Activated CD8-positive, alpha-beta T cell treated with anti-CD3 and anti-CD28 coated beads for 36 hours (primary cell): ENCODE results near the gene NARS2. TPM values are rescaled to one million over a fixed set of nuclear protein-coding genes. Genes with fewer than 3 reads are reported as not detected.

Source experiments
- ATAC-seq: fragments of 200-7000 bp; cut with Tn5 transposase; one replicate; pipeline ENCODE4 v1.10.0; 2021; ENCODE audit warnings: mild to moderate bottlenecking, moderate library complexity
- CTCF ChIA-PET: fragments of 350-600 bp; sonication (Branson Sonifier 250); formaldehyde crosslinking; loops from one replicate; lab custom pipeline; 2021; ENCODE audit warnings: antibody characterized with exemption; lab: Charles Lee
- POLR2A ChIA-PET: fragments of 350-600 bp; sonication (Branson Sonifier 250); formaldehyde crosslinking; loops from one replicate; lab custom pipeline; 2021; ENCODE audit warnings: antibody characterized with exemption; lab: Charles Lee
- DNase-seq: peaks from one replicate; pipeline ENCODE4 v3.0.0-alpha.2; 2020
- H3K27ac Mint-ChIP-seq: one replicate; pipeline ENCODE4 v1.8.0; 2021; ENCODE audit warnings: mild to moderate bottlenecking, mixed read lengths
- H3K27me3 Mint-ChIP-seq: one replicate; pipeline ENCODE4 v1.8.0; 2021; ENCODE audit warnings: mixed read lengths
- H3K36me3 Mint-ChIP-seq: one replicate; pipeline ENCODE4 v1.8.0; 2021; ENCODE audit warnings: low read depth, mixed read lengths
- H3K4me1 Mint-ChIP-seq: one replicate; pipeline ENCODE4 v1.8.0; 2021; ENCODE audit warnings: low read depth, mixed read lengths
- H3K4me3 Mint-ChIP-seq: one replicate; pipeline ENCODE4 v1.8.0; 2021; ENCODE audit warnings: mild to moderate bottlenecking, moderate library complexity, mixed read lengths
- H3K9me3 Mint-ChIP-seq: one replicate; pipeline ENCODE4 v1.8.0; 2021; ENCODE audit warnings: mixed read lengths
- intact Hi-C: fragments of 100-400 bp; cut with micrococcal nuclease; formaldehyde crosslinking; loops from one replicate; pipeline ENCODE4 v1.10.0; 2022
- total RNA-seq, 2 experiments: library from RNA; stranded (reverse); gene quantifications; one replicate each; pipeline ENCODE4 v1.2.3, GENCODE V29; 2021
- TF ChIP-seq, protein P1 (sequence below): fragments of 200-600 bp; IDR thresholded peaks from one replicate; pipeline ENCODE4 v1.8.0; 2022; ENCODE audit warnings: antibody characterized with exemption, mild to moderate bottlenecking

Gene NARS2
- total RNA-seq, 2 experiments from 2014 or later: 26.2 to 32.1 TPM

DNA sequence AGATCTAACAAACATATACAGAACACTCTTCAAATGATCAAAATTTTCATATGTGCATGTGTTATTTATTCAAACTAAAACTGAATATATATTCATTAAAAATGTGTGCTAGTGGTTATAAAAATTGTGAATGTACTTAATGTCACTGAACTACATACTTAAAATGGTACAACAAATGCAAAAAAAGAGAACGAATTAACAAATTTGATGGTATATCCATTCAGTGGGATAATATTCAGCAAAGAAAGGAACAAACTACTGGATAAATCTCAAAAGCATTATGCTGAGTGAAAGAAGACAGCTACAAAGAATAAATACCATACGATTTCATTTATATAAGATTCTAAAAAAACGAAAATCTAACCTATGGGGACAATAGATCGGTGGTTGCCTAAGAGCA lies 64.1 kb downstream of the NARS2 start:
- TF ChIP-seq, protein P1, sequence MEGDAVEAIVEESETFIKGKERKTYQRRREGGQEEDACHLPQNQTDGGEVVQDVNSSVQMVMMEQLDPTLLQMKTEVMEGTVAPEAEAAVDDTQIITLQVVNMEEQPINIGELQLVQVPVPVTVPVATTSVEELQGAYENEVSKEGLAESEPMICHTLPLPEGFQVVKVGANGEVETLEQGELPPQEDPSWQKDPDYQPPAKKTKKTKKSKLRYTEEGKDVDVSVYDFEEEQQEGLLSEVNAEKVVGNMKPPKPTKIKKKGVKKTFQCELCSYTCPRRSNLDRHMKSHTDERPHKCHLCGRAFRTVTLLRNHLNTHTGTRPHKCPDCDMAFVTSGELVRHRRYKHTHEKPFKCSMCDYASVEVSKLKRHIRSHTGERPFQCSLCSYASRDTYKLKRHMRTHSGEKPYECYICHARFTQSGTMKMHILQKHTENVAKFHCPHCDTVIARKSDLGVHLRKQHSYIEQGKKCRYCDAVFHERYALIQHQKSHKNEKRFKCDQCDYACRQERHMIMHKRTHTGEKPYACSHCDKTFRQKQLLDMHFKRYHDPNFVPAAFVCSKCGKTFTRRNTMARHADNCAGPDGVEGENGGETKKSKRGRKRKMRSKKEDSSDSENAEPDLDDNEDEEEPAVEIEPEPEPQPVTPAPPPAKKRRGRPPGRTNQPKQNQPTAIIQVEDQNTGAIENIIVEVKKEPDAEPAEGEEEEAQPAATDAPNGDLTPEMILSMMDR: no peak
- DNase-seq: no peak
- intact Hi-C loops: no loop called here
- no peak for ATAC-seq
- Mint-ChIP-seq H3K4me1 (peaks cover 9% of the 10 kb centered on the region), H3K27ac (no peak overlapping the region), H3K4me3 (no peak overlapping the region), H3K36me3 (peaks cover 41% of the 10 kb centered on the region), H3K27me3 (no peaks in the 10 kb centered on the region), H3K9me3 (peaks cover 6% of the 10 kb centered on the region)
- ChIA-PET POLR2A (no interaction called here), CTCF (no interaction called here)

DNA sequence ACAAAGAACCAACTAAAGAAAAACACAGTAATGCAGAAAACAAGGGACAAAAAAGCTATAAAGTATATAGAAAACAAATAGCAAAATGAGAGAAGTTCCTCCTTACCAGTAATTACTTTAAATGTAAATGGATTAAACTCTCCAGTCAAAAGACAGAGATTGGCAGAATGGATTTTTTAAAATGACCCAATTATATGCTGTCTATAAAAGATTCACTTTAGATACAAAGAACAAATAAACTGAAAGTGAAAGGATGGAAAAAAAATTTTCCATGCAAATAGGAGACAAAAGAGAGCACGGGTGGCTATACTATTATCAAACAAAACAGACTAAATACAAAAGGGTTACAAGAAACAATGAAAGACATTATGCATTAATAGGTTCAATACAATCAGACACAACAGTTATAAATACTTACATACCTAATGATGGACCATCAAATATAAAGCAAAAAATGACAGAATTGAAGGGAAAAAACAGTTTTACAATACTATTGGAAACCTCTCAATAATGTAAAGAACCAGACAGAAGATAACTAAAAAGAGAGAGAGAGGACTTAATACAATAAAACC lies 64.6 kb downstream of the NARS2 start:
- POLR2A ChIA-PET: no interaction called here
- peaks cover 39% of the 10 kb centered on the region for H3K36me3 Mint-ChIP-seq
- H3K27ac Mint-ChIP-seq: no peak overlapping the region
- peaks cover 6% of the 10 kb centered on the region for H3K9me3 Mint-ChIP-seq
- intact Hi-C loops: no loop called here
- H3K4me1 Mint-ChIP-seq: peaks cover 13% of the 10 kb centered on the region
- TF ChIP-seq, protein P1: no peak
- CTCF ChIA-PET: interaction anchor here (0.6 kb wide), 1 partner anchor 25 kb away, joined by 3 read pairs; no protein-coding TSS in a partner anchor
- DNase-seq (no peak), ATAC-seq (no peak)
- H3K27me3 Mint-ChIP-seq: no peaks in the 10 kb centered on the region
- H3K4me3 Mint-ChIP-seq: no peak overlapping the region

DNA sequence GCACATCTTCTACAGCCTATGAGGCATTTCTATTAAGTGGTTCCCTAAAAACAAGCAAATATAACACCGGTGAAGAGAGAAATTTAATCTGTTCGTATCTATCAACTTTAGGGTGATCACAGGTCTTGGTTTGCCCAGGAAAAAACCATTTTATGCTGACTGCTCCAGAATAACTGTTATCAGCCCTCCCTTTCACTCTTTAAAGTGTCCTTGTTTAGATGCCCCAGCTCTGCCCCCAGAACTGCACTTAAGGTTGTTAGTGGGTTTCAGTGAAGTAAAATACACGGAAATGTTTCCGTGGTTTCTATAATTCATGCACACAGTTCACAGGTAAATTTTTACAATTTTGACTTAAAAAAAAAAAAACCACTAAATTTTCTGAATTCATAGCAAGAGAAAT lies 70.0 kb downstream of the NARS2 start:
- Mint-ChIP-seq H3K36me3 (peaks cover 11% of the 10 kb centered on the region), H3K9me3 (peaks cover 2% of the 10 kb centered on the region), H3K4me3 (no peak overlapping the region), H3K27ac (no peak overlapping the region), H3K27me3 (no peaks in the 10 kb centered on the region), H3K4me1 (peaks cover 21% of the 10 kb centered on the region)
- ATAC-seq (no peak), DNase-seq (no peak)
- ChIA-PET POLR2A (no interaction called here), CTCF (no interaction called here)
- TF ChIP-seq, protein P1: no peak
- intact Hi-C loops: no loop called here

DNA sequence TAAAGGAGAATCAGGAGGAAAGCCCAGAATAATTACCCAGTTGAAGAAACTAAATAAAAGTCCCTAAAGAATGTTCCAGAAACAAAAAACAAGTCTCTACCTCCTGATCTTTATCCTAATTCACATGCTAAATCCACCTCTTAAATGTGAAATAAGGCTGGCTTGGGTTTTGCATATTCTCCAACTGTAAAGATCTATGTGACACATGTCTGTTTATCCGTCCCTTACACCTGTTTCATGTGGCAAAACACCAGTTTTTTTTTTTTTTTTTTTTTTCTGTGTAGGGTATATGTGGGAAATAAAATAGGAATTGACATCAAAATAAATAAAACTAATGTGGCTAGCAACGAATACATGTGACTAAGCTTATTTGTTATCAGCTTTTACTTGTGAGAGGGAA lies 70.5 kb downstream of the NARS2 start:
- Mint-ChIP-seq H3K36me3 (peaks cover 7% of the 10 kb centered on the region), H3K4me1 (peaks cover 21% of the 10 kb centered on the region), H3K27ac (no peak overlapping the region), H3K4me3 (no peak overlapping the region), H3K27me3 (no peaks in the 10 kb centered on the region), H3K9me3 (peaks cover 2% of the 10 kb centered on the region)
- intact Hi-C loops: no loop called here
- ChIA-PET POLR2A (no interaction called here), CTCF (no interaction called here)
- DNase-seq (no peak), ATAC-seq (no peak)
- TF ChIP-seq, protein P1: no peak

DNA sequence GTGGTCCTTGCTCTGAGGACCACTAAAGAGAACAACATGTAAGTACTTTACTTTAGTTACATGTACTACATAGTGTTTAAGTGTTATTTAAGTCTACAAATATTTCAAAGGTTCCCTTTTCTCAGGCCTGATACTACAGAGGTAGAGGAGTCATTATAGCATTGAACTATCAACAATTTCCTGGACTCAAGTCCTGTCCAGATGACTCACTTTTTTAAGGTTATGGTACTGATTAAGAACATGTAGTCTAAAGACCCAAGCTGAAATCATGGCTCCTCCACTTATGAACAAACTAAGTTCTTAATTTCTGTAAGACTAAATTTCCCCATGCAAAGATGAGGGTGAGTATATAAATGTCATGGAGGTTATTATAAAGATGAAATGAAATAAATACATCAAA lies 74.7 kb downstream of the NARS2 start:
- intact Hi-C loops: no loop called here
- Mint-ChIP-seq H3K27ac (no peak overlapping the region), H3K36me3 (peaks cover 5% of the 10 kb centered on the region), H3K4me3 (no peak overlapping the region), H3K4me1 (peaks cover 15% of the 10 kb centered on the region), H3K27me3 (no peaks in the 10 kb centered on the region), H3K9me3 (no peaks in the 10 kb centered on the region)
- ATAC-seq (no peak), DNase-seq (no peak)
- ChIA-PET POLR2A (no interaction called here), CTCF (interaction anchor here (1.4 kb wide), 1 partner anchor 65 kb away, joined by 4 read pairs; no protein-coding TSS in a partner anchor)
- TF ChIP-seq, protein P1: no peak
